GM18907 (cell line): ENCODE data around the gene ADAM23.

Experiments
- ATAC-seq: cut with Tn5 transposase; IDR thresholded peaks from one replicate; pipeline ENCODE4 v1.9.1; 2021; ENCODE audit warnings: mild to moderate bottlenecking, moderate library complexity; ENCODE audit not compliant: unreplicated experiment

ADAM23 gene

GRCh38 chr2:206635015-206635414, 191.7 kb downstream of the ADAM23 start:
- no peak for ATAC-seq

- ATAC-seq, result no peak
These were observed 196.3 kb downstream of the ADAM23 start for GRCh38 chr2:206639636-206640035.

- ATAC-seq, result no peak
These were observed 197.9 kb downstream of the ADAM23 start for GRCh38 chr2:206641226-206641625.

GRCh38 chr2:206642075-206643025, 199.0 kb downstream of the ADAM23 start, which contains the start of gene FAM237A:
Gene FAM237A (plus strand): TSS chr2:206642487. CDS start chr2:206644237, 1,750 bp downstream.
- no peak for ATAC-seq

GRCh38 chr2:206647985-206648384, 204.7 kb downstream of the ADAM23 start:
- no peak for ATAC-seq

- no peak for ATAC-seq
These were observed 213.8 kb downstream of the ADAM23 start for GRCh38 chr2:206657087-206657486.

GRCh38 chr2:206665251-206665650, 221.9 kb downstream of the ADAM23 start:
- no peak for ATAC-seq
